ENCODE results near the gene PLAGL1.
"Not testable (repeated sequence)": the region's sequence is repeated elsewhere in the genome, so short reads cannot be mapped to it uniquely, and the experiment has no call there.

The PLAGL1 gene, protein sequence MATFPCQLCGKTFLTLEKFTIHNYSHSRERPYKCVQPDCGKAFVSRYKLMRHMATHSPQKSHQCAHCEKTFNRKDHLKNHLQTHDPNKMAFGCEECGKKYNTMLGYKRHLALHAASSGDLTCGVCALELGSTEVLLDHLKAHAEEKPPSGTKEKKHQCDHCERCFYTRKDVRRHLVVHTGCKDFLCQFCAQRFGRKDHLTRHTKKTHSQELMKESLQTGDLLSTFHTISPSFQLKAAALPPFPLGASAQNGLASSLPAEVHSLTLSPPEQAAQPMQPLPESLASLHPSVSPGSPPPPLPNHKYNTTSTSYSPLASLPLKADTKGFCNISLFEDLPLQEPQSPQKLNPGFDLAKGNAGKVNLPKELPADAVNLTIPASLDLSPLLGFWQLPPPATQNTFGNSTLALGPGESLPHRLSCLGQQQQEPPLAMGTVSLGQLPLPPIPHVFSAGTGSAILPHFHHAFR

DNA sequence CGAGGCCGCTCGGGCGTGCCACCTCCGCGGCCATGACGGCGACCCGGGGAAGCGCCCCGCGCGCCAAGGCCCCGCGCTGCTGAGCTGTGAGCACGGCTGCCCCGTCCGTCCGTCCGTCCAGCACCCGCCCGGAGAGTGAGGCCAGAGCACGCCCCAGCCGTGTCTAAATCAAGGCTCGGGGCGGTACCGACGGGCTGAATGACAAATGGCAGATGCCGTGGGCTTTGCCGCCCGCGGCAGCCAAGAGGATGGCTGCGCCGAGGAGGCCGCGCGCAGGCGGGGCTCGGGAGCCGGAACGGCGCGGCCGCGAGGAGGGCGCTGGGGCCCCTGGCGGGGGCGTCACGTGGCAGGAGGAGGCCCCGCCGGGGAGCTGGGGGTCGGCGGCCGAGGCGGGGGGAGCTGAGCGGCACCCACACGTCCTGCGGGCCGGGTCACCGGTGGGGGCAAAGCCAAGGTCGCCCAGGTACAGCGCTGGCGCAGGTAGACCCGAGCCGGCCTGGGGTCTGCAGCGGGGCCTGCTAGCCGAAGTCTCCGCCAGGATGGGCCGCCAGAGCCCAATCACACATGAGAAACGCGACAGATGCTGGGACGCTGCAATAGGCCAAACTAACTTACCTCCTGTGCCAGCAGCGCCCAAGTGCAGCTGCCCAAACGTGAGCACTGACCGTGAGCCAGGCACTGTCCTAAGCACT is at the start of gene PLAGL1:
PLAGL1 (minus strand) TSS at position 140 of the 692 bp plus-strand sequence. CDS start 60,123 bp downstream, outside the sequence.
- peak; percentile 15 for DNase-seq

DNA sequence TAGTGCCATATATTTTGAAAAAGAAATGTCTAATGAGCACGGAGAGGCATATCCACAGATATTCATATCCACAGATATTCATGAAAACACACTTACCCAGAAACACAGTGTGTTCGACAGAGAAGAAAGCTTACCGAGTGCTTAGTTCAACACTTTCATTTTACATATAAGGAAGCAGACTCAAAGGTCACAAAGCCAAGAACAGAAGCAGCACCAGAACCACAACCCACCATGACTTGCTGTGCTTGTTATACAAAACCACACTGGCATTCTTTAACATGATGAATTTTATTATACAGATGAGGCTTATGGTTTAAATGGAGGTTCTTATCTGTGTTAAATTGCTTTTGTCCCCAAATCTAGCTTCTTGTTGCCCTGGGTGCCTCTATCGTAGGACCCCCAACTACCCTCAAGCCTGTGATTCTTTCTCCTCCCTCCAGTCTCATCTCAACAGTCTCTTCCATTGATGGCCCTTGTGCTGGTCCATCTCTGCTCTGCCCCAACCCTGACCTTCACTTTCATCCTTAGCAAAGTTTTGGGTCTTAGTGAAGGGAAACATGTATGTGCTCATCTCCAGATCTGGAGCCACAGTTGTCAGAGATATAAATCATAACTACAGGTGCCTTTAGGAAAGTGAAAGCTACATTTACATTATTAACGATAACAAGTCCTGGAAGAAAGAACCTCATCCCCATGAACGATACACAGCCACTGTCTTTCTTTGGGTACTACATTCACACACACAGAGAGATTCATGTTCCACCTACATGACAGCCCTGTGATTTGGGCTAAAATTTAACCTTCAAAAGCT is 47.3 kb upstream of the PLAGL1 start:
- DNase-seq = peak; percentile 58

DNA sequence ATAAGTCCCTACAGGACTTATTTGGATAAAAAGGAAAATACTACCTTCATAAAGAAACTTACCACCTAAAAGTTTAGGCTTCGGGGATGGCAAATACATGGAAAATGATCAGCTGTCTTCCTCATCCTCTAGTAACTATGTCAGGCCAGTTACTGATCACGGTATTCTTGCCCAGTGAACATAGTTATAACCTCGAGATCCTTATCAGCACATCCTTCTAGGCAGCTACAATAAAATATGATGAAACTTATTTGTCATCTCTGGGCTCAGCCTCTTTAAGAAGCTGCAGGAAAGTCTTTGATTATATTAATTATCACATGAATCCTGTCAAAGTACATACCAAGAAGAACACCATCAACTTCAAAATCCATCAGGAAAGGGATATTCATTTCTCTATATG is 45.5 kb upstream of the PLAGL1 start:
- no peak for DNase-seq

DNA sequence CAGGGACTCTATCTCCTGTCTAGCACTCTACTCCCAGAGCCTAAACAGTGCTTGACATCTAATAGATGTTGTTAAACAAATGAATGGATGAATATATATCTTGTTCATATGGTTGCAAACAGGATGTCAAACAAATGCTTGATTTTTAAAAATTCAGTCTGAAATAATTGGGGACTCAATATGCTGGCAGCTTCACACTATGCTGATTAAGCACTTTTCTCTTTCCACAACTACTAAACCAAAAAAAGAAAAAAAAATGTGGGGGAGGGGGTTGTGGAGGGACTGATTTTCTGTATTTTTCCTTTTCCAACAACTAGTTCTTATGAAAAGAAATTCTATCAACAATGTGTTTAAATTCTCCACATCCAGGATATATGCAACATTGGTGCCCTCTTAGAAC is 44.4 kb upstream of the PLAGL1 start:
- no peak for DNase-seq

DNA sequence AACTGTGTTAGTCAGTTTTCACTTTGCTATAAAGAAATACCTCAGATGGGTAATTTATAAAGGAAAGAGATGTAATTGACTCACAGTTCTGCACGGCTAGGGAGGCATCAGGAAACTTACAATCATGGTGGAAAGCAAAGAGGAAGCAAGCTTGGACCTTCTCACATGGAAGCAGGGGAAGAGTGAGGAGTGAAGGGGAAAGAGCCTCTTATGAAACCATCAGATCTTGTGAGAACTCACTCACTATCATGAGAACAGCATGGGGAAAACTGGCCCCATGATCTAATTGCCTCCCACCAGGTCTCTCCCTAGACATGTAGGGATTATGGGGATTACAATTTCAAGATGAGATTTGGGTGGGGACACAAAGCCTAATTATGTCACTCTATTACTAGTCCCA is 41.3 kb upstream of the PLAGL1 start:
- DNase-seq = no peak

DNA sequence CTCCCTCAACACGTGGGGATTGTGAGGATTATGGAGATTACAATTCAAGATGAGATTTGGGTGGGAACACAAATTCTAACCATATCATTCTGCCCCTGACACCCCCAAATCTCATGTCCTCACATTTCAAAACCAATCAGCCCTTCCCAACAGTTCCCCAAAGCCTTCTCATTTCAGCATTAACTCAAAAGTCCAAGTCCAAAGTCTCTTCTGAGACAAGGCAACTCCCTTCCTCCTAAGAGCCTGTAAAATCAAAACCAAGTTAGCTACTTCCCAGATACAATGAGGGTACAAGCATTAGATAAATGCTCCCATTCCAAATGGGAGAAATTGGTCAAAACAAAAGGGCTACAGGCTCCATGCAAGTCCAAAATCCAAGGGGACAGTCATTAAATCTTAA is 39.6 kb upstream of the PLAGL1 start:
- no peak for DNase-seq

DNA sequence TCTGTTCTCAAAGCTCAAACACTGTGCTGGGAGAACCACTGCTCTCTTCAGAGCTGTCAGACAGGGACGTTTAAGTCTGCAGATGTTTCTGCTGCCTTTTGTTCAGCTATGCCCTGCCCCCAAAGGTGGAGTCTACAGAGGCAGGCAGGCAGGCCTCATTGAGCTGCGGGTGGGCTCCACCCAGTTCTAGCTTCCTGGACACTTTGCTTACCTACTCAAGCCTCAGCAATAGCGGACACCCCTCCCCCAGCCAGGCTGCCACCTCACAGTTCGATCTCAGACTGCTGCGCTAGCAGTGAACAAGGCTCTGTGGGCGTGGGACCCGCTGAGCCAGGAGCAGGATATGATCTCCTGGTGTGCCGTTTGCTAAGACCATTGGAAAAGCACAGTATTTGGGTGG is 38.6 kb upstream of the PLAGL1 start:
- not testable (repeated sequence) for DNase-seq

DNA sequence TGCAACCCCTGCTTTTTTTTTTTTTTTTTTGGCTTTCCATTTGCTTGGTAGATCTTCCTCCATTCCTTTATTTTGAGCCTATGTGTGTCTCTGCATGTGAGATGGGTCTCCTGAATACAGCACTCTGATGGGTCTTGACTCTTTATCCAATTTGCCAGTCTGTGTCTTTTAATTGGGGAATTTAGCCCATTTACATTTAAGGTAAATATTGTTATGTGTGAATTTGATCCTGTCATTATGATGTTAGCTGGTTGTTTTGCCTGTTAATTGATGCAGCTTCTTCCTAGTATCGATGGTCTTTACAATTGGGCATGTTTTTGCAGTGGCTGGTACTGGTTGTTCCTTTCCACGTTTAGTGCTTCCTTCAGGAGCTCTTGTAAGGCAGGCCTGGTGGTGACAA is 36.9 kb upstream of the PLAGL1 start:
- DNase-seq = not testable (repeated sequence)

DNA sequence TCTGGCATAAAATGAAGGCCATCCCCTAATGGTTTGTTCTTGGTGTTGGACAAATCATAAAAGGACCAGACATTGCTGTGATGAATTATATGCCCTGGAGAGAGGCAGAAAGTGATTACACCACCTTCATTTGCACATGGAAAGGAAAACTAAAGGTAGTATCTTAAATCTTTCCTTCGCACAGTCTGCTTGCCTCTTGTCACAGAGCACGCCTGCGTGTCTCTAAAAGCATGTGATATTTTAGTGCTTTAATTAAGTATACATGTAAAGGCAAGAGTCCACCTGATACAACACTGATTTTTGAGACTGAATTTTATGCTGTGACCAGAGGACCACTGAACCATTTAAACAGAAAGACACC is 28.8 kb upstream of the PLAGL1 start:
- no peak for DNase-seq

DNA sequence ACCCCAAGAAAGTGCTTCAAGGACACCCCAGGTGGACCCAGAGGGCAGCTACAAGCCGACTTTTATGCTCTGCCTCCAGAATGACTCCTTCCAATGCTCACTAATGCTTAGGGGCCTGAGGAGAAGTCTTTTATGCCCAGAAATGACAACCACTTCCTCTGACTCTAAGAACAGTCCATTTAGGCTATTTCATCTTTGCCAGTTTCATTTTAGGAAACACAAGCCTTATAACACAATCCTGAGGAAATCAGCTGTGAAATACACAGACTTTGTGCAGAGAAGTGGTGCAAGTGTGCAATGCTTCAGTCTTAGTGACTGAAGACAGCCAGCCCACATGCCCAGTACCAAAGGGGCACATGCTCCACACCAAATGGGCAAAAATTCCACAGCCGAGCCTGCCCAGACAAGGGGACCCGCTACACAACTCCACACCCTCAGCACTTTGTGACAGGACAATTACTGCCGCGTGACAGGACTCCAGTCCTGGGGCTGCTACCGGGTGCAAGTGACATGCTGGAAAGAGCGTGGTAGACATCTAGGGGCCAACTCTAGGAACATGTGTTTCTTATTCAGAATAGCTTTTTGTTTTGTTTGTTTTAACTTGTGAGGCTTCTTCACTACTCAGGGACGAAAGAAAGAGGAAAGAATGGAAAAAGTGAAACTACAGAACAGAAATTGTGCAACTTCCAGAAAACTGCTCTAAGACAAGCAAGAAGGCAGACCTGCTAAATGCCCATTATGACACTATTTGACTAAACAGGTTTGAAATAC is 28.2 kb upstream of the PLAGL1 start:
- DNase-seq = no peak

DNA sequence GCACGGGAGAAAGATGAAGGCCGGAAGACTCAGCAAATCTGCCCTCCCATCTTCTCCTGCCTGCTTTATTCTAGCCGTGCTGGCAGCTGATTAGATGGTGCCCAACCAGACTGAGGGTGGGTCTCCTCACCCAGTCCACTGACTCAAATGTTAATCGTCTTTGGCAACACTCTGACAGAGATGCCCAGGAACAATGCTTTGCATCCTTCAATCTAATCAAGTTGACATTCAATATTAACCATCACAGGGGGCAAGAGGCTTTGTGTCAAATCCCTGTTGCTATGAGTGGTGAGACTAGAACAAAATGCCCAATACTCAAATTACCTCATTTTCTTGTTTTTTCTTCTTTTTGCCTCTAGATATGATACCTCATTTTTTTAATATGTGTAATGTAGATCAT is 27.4 kb upstream of the PLAGL1 start:
- no peak for DNase-seq

DNA sequence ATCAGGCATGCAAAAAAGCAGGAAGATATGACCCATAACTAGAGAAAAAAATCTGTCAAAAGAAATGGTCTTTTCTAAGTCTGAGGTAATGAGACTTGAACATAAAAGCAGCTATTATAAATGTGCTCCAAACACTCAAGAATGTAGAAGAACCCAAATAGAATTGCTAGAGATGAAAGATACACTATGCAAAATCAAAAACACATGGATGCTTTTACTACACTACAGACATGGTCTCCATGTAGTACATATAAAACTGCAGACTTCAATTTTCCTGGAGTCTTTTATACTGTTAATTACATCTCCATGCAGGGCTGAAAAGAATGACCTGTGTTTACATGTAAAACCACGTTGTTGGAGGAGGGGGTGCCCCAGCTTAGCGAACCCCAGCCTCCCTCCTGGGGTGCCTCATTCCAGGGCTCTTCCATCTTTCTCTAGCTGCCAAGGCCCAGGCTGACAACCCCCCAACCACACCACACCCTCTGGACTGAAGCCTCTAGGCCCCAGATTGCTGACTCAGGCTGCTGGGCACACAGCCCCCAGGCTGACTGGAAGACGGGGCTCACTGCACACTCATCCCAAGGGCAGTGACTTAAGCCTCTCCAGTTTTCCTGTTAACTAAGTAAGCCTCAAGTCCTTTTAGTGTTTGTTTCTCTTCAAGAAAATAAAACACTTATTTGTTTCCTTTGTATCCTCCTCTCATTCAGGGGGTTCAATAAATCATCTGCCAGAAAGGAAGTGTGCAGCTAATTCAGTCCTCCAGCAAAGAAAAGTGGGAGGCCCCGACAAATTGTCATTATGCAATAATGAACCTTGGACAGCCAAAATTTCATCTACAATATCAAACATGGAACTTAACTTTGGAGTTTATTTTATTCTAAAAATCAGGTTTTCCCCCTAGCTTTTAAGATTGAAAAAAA is 26.0 kb upstream of the PLAGL1 start:
- DNase-seq = no peak

DNA sequence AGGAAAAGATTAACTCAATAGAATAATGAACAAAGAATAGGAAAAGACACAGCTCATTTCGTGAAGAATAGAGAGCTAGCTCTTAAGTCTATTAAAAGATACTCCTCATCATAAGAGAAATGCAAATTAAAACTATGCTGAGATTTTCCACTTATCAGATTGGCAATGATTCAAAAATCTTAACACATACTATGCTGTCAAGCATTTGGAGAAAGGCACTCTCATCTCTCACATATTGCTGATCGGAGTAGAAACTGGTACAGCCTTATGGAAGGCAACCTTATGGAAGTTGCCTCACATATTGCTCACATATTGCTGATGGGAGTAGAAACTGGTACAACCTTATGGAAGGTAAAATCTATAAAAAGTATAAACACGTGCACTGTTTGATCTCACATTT is 21.4 kb upstream of the PLAGL1 start:
- no peak for DNase-seq

DNA sequence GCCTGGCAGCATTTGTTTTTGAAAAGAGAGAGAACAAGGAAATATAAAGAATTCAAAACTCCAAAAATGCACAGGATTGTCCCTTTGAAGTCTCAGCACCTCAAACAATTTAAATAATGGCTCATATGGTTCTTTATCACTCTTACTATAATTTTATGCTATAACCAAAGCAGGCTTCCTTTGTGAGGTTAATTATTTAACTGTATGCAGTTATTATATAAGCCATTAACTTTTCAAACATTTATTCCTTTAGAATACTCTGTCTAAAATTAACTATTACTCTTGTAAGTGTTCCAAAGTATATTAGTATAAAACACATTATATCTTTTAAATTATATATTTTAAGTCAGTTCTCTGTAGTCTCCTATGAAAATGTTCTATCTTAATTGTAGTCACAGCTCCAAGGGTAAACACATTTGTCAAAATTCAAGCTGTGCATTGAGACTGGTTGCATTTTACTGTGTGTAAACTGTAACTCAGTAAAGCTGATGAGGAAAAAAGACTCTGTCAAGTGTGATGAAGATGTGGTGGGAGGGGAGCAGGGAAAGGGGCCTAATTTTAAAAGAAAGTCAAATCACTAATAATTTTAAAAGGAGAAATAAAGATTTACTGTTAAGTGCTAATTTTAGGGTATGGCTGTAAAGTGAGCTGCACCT is 20.0 kb upstream of the PLAGL1 start:
- no peak for DNase-seq

DNA sequence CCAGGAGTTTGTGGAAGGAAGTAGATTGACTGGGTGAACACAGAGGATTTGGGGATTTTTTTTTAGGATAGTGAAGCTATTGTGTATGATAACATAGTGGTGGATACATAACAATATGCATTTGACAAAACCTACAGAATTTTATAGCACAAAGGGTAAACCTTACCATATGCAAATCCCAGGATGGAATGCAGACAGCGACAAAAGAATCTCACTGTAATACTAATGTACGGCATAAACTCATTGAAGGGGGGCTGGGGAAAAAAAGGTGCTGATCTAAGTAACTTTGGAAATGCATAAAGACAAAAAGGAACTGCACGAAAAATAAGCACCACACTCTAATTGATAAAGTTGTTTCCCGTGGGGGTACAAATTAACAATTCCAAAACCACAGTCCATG is 15.2 kb upstream of the PLAGL1 start:
- no peak for DNase-seq

DNA sequence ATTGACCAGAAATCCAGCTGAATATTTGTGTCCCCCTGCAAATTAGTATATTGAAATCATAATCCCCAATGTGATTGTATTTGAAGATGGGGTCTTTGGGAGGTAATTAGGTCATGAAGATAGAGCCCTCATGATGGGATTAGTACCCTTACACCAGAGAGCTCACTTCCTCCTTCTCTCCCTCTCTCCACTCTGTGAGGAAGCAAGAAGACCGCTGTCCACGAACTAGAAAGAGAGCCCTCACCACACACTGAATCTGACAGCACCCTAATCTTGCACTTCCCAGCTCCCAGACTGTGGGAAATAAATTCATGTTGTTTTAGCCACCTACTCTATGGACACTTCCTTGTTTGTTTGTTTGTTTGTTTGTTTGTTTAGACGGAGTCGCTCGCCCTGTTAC is 11.9 kb upstream of the PLAGL1 start:
- DNase-seq = no peak

DNA sequence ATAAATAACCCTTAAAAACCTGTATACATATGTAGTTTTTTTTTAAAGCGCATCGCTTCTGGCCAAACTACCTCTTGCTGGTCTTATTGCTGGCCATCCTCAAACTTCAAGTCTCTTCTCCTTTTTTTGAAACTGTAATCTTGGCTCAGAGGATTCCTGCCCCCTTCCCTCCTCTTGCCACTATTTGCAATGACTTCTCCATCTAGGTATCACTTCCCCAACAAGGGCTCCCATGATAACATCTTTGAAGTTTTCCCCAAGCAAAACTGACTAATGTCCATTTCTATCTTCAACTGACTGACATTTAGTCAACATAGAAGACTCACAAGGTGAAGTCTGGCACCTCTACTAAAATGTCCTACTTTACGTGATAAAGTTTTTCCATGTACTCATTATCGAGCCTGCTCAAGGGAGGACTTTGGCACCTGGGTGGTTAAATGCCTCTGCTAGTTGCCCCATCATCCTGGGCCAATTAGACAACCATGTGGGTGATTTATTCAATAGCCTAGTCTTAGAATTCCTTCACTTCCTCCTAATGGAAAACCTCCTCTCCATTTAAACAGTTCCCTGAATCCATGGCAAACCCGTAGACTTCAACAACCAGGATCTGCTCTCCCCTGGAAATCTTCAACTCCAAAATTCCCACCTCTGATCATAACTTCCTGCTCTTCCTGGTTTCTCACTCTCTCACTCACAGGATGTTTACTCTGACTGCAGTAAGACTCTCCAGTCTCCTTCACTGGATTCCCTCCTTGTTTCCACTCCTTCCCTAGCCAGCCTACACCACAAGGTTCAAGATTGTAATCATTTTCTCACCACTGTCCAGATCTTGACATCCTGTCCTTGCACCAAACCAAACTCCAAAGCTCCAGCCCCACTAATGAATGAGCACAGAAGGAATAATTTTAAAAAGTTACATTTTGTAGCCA is 9.4 kb upstream of the PLAGL1 start:
- no peak for DNase-seq

DNA sequence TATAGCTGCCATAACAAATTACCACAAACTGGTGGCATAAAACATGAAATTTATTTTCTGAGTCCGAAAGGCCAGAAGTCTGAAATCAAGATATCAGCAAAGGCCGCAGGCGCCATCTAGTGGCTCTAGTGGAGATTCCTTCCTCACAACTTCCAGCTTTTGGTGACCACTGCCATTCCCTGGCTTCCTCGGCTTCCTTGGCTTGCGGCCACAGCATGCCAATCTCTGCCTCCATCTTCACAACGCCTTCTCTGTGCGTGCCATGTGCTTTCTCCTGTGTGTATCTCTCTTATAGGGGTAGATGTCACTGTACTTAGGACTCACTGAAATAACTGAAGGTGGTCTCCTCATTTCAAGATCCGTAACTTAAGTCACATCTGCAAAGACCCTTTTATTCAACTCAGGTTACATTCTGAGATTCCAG is 5.4 kb upstream of the PLAGL1 start:
- peak; percentile 73 for DNase-seq

DNA sequence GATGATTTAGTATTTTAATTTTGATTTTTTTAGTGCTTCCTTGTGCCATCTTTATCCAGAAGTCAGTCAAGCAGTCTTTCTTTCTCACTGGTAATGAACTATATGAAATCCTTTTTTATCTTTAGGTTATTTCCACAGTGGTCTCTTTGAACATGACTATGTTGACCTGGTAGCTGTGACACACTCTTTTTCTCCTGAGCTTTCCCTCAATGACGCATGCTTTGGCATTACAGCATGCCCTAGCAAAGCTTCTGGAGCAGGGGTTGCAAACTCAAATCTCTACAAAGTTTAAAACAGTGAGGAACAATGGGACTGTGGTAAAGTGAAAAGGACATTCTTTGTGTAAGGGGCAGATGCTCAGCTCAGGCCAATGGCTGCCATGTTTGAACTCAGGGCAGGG is 4.5 kb upstream of the PLAGL1 start:
- no peak for DNase-seq

DNA sequence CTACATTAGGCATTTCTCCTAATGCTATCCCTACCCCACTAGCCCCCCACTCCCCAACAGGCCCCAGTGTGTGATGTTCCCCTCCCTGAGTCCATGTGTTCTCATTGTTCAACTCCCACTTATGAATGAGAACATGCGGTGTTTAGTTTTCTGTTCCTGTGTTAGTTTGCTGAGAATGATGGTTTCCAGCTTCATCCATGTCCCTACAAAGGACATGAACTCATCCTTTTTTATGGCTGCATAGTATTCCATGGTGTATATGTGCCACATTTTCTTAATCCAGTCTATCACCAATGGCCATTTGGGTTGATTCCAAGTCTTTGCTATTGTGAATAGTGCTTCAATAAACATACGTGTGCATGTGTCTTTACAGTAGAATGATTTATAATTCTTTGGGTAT is 1.6 kb upstream of the PLAGL1 start:
- DNase-seq = not testable (repeated sequence)
